Lung (tissue), 12 donors: ENCODE data around the gene GLIS2. TPM values are rescaled to one million over a fixed set of nuclear protein-coding genes. Genes with fewer than 3 reads are reported as not detected.

Experiments used
- ATAC-seq: fragments of 200-7000 bp; cut with Tn5 transposase; one replicate; pipeline ENCODE4 v1.9.1; 2020; ENCODE audit warnings: moderate number of reproducible peaks; ENCODE audit not compliant: insufficient read depth, low FRiP score
- DNase-seq, 3 donors: peaks; one replicate each; pipeline ENCODE4 v3.0.0-alpha.2; 2013 to 2017
- H3K27ac ChIP-seq, 2 donors: one replicate each; pipeline ENCODE4 v1.5.1; 2013; ENCODE audit warnings: mild to moderate bottlenecking in 2 of 2, moderate library complexity in 2 of 2, control low read depth in 1 of 2, inconsistent platforms in 1 of 2, low read depth in 1 of 2, low read length in 1 of 2
- H3K27me3 ChIP-seq, 3 donors: one replicate each; pipeline ENCODE4 v1.5.1; 2013; ENCODE audit warnings: low read length in 2 of 3; ENCODE audit not compliant: control insufficient read depth in 3 of 3, insufficient read depth in 3 of 3
- H3K36me3 ChIP-seq, 4 donors: one replicate each; pipeline ENCODE4 v1.5.1; 2013; ENCODE audit warnings: low read length in 4 of 4, mild to moderate bottlenecking in 1 of 4, moderate library complexity in 1 of 4; ENCODE audit not compliant: control insufficient read depth in 4 of 4, insufficient read depth in 4 of 4
- H3K4me1 ChIP-seq, 5 donors: one replicate each; pipeline ENCODE4 v1.5.1; 2013; ENCODE audit warnings: low read length in 5 of 5, mild to moderate bottlenecking in 2 of 5, moderate library complexity in 1 of 5; ENCODE audit not compliant: control insufficient read depth in 5 of 5, insufficient read depth in 5 of 5
- H3K4me3 ChIP-seq: one replicate; pipeline ENCODE4 v1.5.1; 2013; ENCODE audit warnings: mild to moderate bottlenecking, control low read depth, moderate library complexity
- H3K9ac ChIP-seq, 2 donors: one replicate each; pipeline ENCODE4 v1.5.1; 2013; ENCODE audit warnings: low read length in 2 of 2, control low read depth in 1 of 2; ENCODE audit not compliant: insufficient read depth in 1 of 2
- H3K9me3 ChIP-seq, 4 donors: one replicate each; pipeline ENCODE4 v1.5.1; 2013; ENCODE audit warnings: low read length in 3 of 4, mild to moderate bottlenecking in 1 of 4, moderate library complexity in 1 of 4; ENCODE audit not compliant: control insufficient read depth in 4 of 4, insufficient read depth in 3 of 4
- CTCF ChIP-seq: IDR thresholded peaks from 2 replicates; pipeline ENCODE4 v1.5.1; 2012; ENCODE audit warnings: mild to moderate bottlenecking; ENCODE audit errors: control extremely low read depth, extremely low read depth
- WGBS, 2 donors: extraction: QIAGEN DNeasy Blood & Tissue Kit; methylation state at CpG; one replicate each; pipeline ENCODE4 v1.1.7; 2013; 5-methylcytosine and 5-hydroxymethylcytosine counted together
- polyA plus RNA-seq, 2 donors: library from polyadenylated mRNA; stranded (reverse); fragments of 200-250 nt; gene quantifications; one replicate each; pipeline ENCODE4 v1.2.1, GENCODE V29; 2013
- total RNA-seq, 2 donors: library from RNA; depleted of rRNA in 1 of 2; stranded (reverse); fragments of >200 nt in 1 of 2; gene quantifications; one replicate each; pipeline ENCODE4 v1.2.1, GENCODE V29; 2014 to 2021
- donor health status: control.
- donor health status: control.
- donor health status: Bipolar disorder and iron deficiency.
- donor health status: healthy.
- donor health status: DM: yes; HTN: yes; CAD: no.

Gene GLIS2
- total and polyA plus RNA-seq, 4 donors: 8.8 to 25.5 (median 14.9) TPM

GRCh38 chr16:4339455-4339854 is 23.6 kb downstream of the GLIS2 start:
- TF ChIP-seq CTCF: no peak
- peak overlapping the region in 1 of 2 donors; percentile 23 for H3K9ac ChIP-seq
- DNase-seq (no peak), ATAC-seq (no peak)
- peaks cover 0 to 48% (median 11%) of the 10 kb centered on the region in 4 donors for H3K36me3 ChIP-seq
- H3K4me1 ChIP-seq: peaks cover 0 to 26% (median 16%) of the 10 kb centered on the region in 5 donors
- no peaks in the 10 kb centered on the region for H3K9me3 ChIP-seq
- no peak overlapping the region for H3K4me3 ChIP-seq
- 60 to 66% methylated on average over 10 of the region's 10 CpGs for WGBS, 2 donors
- peak overlapping the region in 1 of 2 donors; percentile 86 for H3K27ac ChIP-seq
- no peaks in the 10 kb centered on the region for H3K27me3 ChIP-seq

GRCh38 chr16:4339909-4340308 is 24.0 kb downstream of the GLIS2 start:
- DNase-seq: peak; percentile 87 to 93 (median 90)
- H3K4me3 ChIP-seq: no peak overlapping the region
- no peak for ATAC-seq
- no peak for TF ChIP-seq CTCF
- H3K27me3 ChIP-seq: no peaks in the 10 kb centered on the region
- peak overlapping the region in 1 of 2 donors; percentile 86 for H3K27ac ChIP-seq
- H3K9ac ChIP-seq: no peak overlapping the region
- no peaks in the 10 kb centered on the region for H3K9me3 ChIP-seq
- H3K4me1 ChIP-seq: peaks cover 0 to 26% (median 16%) of the 10 kb centered on the region in 5 donors
- WGBS, 2 donors: 41 to 48% methylated on average over 14 of the region's 14 CpGs
- peaks cover 0 to 43% (median 7%) of the 10 kb centered on the region in 4 donors for H3K36me3 ChIP-seq

GRCh38 chr16:4340443-4340842 is 24.6 kb downstream of the GLIS2 start:
- WGBS, 2 donors: 76 to 92% methylated on average over 6 of the region's 6 CpGs
- Histone ChIP-seq H3K9me3 (no peaks in the 10 kb centered on the region), H3K27ac (peak overlapping the region in 1 of 2 donors; percentile 74), H3K27me3 (no peaks in the 10 kb centered on the region), H3K9ac (no peak overlapping the region), H3K4me3 (no peak overlapping the region), H3K36me3 (peaks cover 0 to 38% (median 5%) of the 10 kb centered on the region in 4 donors), H3K4me1 (peaks cover 0 to 26% (median 16%) of the 10 kb centered on the region in 5 donors)
- no peak for DNase-seq
- no peak for ATAC-seq
- no peak for TF ChIP-seq CTCF

- Histone ChIP-seq H3K27ac (peak overlapping the region in 1 of 2 donors; percentile 8), H3K36me3 (peaks cover 0 to 35% (median 5%) of the 10 kb centered on the region in 4 donors), H3K9ac (no peak overlapping the region), H3K27me3 (no peaks in the 10 kb centered on the region), H3K4me1 (peaks cover 0 to 26% (median 16%) of the 10 kb centered on the region in 5 donors), H3K9me3 (no peaks in the 10 kb centered on the region), H3K4me3 (no peak overlapping the region)
- DNase-seq (no peak), ATAC-seq (no peak)
- TF ChIP-seq CTCF: no peak
- WGBS, 2 donors: 96% methylated on average over 13 of the region's 13 CpGs
Measured at GRCh38 chr16:4341250-4341649, 25.4 kb downstream of the GLIS2 start.
